ENCODE results near the gene CPEB4. TPM values are rescaled to one million over a fixed set of nuclear protein-coding genes. Genes with fewer than 3 reads are reported as not detected.
A peak's percentile ranks its signal among the peaks of the same experiment; 100 is the strongest.

Gene CPEB4
- total and polyA plus RNA-seq, 9 of the 15 experiments (the other 6 are each of a cell fraction or from before 2014, with no cell fraction given), result 7.4 to 21.3 (median 12.4) TPM

- TF ChIP-seq MCM7 (IDR thresholded peaks at IDR 0.05) (0 out of 4 replicates have a peak, but pooled peaks of 1 of the 2 experiments have one; percentile 70), MYNN (IDR thresholded peaks at IDR 0.05) (peak; percentile 91), MYNN (CRISPR knock-in tag; IDR thresholded peaks at IDR 0.05) (no peak), HMG20B (CRISPR knock-in tag; IDR thresholded peaks at IDR 0.05) (no peak), ZKSCAN8 (CRISPR knock-in tag; IDR thresholded peaks at IDR 0.05) (peak; percentile 81; the same call in 1 of the 2 replicates), CC2D1A (IDR thresholded peaks at IDR 0.05) (peak; percentile 97), HNRNPK (IDR thresholded peaks at IDR 0.05; ENCODE audit: low read depth, low read length, poor library complexity, severe bottlenecking) (no peak), CAMTA2 (CRISPR knock-in tag; conservative IDR thresholded peaks at IDR 0.05) (no peak), BRD4 (IDR thresholded peaks at IDR 0.05) (no peak), ZFX (CRISPR knock-in tag; IDR thresholded peaks at IDR 0.05) (no peak), MTA1 (IDR thresholded peaks at IDR 0.05; ENCODE audit: borderline replicate concordance) (peak; percentile 87; the same call in 1 of the 2 replicates), PRMT5 (CRISPR knock-in tag; IDR thresholded peaks at IDR 0.05) (no peak), KLF6 (CRISPR knock-in tag; IDR thresholded peaks at IDR 0.05; ENCODE audit: borderline replicate concordance) (no peak), ZBTB43 (CRISPR knock-in tag; IDR thresholded peaks at IDR 0.05) (no peak), ATF2 (CRISPR knock-in tag; IDR thresholded peaks at IDR 0.05) (no peak), ZNF830 (CRISPR knock-in tag; IDR thresholded peaks at IDR 0.05) (no peak), ZBTB7A (IDR thresholded peaks at IDR 0.05; ENCODE audit: borderline replicate concordance, control insufficient read depth, low read depth, low read length) (no peak), ZBTB11 (CRISPR knock-in tag; IDR thresholded peaks at IDR 0.05) (peak in 1 of 3 experiments; percentile 76; a peak in 2 of 6 replicates), FOXK1 (CRISPR knock-in tag; IDR thresholded peaks at IDR 0.05; ENCODE audit: borderline replicate concordance) (0 out of 2 replicates have a peak, but pooled peaks have one; percentile 56), PHTF2 (CRISPR knock-in tag; IDR thresholded peaks at IDR 0.05) (no peak), ZNF140 (CRISPR knock-in tag; IDR thresholded peaks at IDR 0.05) (no peak), KDM2B (CRISPR knock-in tag; IDR thresholded peaks at IDR 0.05) (no peak)
These were observed 48.9 kb upstream of the CPEB4 start (continued) for GRCh38 chr5:173839117-173839713.
